Measurements from ENCODE around the gene C2orf76.

GRCh38 chr2:119338272-119338671 lies 28.4 kb downstream of the C2orf76 start:
- no peak for TF ChIP-seq CTCF (conservative IDR thresholded peaks at IDR 0.05; ENCODE audit: low read length)
- TF ChIP-seq EZH2phosphoT487 (IDR thresholded peaks at IDR 0.05; ENCODE audit: borderline replicate concordance, low read depth, low read length): no peak
